ENCODE data around the gene TM6SF1.

TM6SF1 gene

GRCh38 chr15:83098079-83098478 lies 9.4 kb upstream of the TM6SF1 start:
- Mint-ChIP-seq H3K27ac (no peak overlapping the region), H3K9me3 (no peaks in the 10 kb centered on the region), H3K27me3 (ENCODE audit: low read depth) (peaks cover 26% of the 10 kb centered on the region), H3K4me1 (peaks cover 18% of the 10 kb centered on the region), H3K4me3 (no peak overlapping the region), H3K36me3 (ENCODE audit: low read depth) (no peaks in the 10 kb centered on the region)
- TF ChIP-seq CTCF (IDR thresholded peaks at IDR 0.05; ENCODE audit: unreplicated experiment in 3 of 3), result no peak

DNA sequence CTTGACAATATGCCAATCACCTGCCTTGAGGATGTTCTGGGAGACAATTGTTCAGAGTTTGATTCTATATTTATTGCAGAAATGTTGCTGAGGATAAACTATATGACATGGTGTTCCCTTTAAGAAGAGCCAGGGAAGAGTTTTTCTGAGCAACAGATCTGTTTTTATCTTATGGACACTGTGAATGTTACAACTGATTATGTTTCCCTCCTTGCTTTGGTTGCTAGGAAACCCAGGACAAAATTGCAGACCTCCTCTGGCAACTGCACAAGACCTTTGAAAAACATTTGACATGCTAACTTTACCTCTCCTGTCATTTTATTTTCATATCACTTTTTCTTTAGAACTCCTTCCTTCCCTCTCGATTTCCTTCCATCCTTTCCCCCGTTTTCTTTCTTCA lies 8.2 kb upstream of the TM6SF1 start:
- Mint-ChIP-seq H3K4me3 (no peak overlapping the region), H3K36me3 (ENCODE audit: low read depth) (no peaks in the 10 kb centered on the region), H3K27ac (no peak overlapping the region), H3K9me3 (peaks cover 5% of the 10 kb centered on the region), H3K4me1 (peaks cover 18% of the 10 kb centered on the region), H3K27me3 (ENCODE audit: low read depth) (peaks cover 26% of the 10 kb centered on the region)
- TF ChIP-seq CTCF (IDR thresholded peaks at IDR 0.05; ENCODE audit: unreplicated experiment in 3 of 3), result no peak

DNA sequence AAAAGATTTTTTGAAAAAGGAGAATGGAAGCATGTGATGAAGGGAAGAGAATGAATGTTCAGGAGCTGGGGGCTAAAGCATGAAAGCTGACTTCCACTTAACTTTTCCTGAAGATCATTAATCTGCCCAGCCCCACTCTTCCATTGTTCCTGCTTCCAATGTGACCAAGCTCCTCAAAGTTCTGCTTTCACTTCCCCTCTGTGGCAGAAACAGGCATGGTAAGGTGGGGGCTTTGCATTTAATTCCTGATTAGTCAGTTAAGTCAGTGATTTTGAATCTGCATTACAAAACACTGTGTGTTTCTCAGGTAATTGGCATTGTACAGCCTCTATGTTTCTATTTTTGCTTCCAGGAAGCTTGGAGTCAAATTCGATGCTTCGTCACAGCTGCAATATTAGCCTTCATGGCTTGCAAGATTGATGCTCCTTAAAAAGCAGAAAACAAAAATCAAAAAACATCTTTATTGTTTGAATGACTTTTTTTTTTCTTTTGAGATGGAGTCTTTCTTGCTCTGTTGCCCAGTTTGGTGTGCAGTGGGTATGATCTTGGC lies 7.3 kb upstream of the TM6SF1 start:
- Mint-ChIP-seq H3K4me3 (no peak overlapping the region), H3K27me3 (ENCODE audit: low read depth) (peaks cover 23% of the 10 kb centered on the region), H3K4me1 (peaks cover 18% of the 10 kb centered on the region), H3K9me3 (peaks cover 6% of the 10 kb centered on the region), H3K27ac (no peak overlapping the region), H3K36me3 (ENCODE audit: low read depth) (no peaks in the 10 kb centered on the region)
- no peak for TF ChIP-seq CTCF (IDR thresholded peaks at IDR 0.05; ENCODE audit: unreplicated experiment in 3 of 3)

DNA sequence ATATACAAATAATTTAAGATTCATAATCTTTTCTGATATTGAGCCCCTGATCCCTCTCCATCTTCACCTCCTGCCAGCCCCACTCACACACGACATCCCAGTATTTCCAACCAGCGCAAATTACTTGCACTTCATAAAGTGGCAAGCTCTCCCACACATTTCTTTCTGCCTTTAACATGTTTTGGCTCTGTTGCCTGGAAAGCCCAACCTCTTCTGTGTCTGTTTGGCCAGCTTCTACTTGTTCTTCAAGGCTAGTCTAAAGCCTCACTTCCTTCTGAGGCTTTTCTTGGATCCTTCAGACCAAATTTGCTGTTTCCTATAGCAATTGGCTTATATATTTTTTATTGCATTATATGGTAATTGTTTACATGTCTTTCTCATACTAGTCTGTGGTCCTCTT lies 5.1 kb upstream of the TM6SF1 start:
- Mint-ChIP-seq H3K36me3 (ENCODE audit: low read depth) (no peaks in the 10 kb centered on the region), H3K27ac (no peak overlapping the region), H3K4me1 (peaks cover 24% of the 10 kb centered on the region), H3K4me3 (no peak overlapping the region), H3K9me3 (peaks cover 6% of the 10 kb centered on the region), H3K27me3 (ENCODE audit: low read depth) (peaks cover 30% of the 10 kb centered on the region)
- no peak for TF ChIP-seq CTCF (IDR thresholded peaks at IDR 0.05; ENCODE audit: unreplicated experiment in 3 of 3)

DNA sequence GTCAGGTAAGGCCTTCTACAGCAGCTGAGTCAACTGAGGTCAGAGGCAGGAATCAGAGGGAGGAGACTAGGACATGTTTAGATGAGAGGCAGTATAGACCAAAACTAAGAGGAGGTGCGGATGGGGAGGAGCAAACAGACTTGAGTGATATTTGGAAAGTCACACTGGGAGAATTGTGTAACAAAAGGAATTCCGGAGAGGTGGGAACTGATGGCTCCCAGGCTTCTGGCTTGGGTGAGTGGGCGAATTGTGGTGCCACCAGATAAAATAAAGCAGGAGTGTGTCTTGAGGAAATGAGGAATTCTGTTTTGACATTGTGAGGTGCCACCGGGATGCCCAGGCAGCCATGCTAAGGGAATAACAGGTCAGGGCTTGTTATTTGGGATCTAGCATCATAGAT lies 3.3 kb upstream of the TM6SF1 start:
- H3K36me3 Mint-ChIP-seq (ENCODE audit: low read depth), result no peaks in the 10 kb centered on the region
- no peak overlapping the region for H3K27ac Mint-ChIP-seq
- TF ChIP-seq CTCF (IDR thresholded peaks at IDR 0.05; ENCODE audit: unreplicated experiment in 3 of 3), result no peak
- peaks cover 42% of the 10 kb centered on the region for H3K27me3 Mint-ChIP-seq (ENCODE audit: low read depth)
- peak overlapping the region; percentile 1 to 56 (median 7) for H3K4me3 Mint-ChIP-seq
- peaks cover 32% of the 10 kb centered on the region for H3K4me1 Mint-ChIP-seq
- peaks cover 6% of the 10 kb centered on the region for H3K9me3 Mint-ChIP-seq

DNA sequence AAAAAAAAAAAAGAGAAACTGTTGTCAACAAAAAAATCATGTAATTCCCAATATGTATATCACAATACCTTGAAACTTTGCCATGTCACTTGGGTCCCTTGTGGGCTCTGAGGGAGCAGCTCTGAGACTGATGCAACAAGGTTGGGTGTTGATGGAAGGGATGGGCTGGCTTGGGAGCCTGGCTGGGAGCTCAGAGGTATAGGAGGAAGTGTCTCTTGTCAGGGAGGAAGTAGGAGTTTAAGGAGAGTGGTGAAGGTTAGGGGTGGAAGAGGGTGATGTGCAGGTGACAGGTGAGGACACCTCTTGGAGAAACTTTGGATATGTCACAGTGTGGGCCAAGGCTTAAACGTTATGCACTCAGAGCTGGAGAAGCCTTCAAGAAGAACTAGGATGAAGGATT lies 2.0 kb upstream of the TM6SF1 start:
- peaks cover 6% of the 10 kb centered on the region for H3K9me3 Mint-ChIP-seq
- peak overlapping the region; percentile 59 to 70 (median 62) for H3K4me3 Mint-ChIP-seq
- H3K36me3 Mint-ChIP-seq (ENCODE audit: low read depth), result no peaks in the 10 kb centered on the region
- peaks cover 50% of the 10 kb centered on the region for H3K27me3 Mint-ChIP-seq (ENCODE audit: low read depth)
- H3K27ac Mint-ChIP-seq, result peak overlapping the region in 1 of 3 experiments; percentile 13
- H3K4me1 Mint-ChIP-seq, result peaks cover 25% of the 10 kb centered on the region
- no peak for TF ChIP-seq CTCF (IDR thresholded peaks at IDR 0.05; ENCODE audit: unreplicated experiment in 3 of 3)
